GM19463 (cell line): ENCODE results near the gene ADGRF5.

Experiments used
- ATAC-seq: cut with Tn5 transposase; IDR thresholded peaks from one replicate; pipeline ENCODE4 v1.9.1; 2021; ENCODE audit warnings: mild to moderate bottlenecking, moderate library complexity; ENCODE audit not compliant: unreplicated experiment

The ADGRF5 gene, protein sequence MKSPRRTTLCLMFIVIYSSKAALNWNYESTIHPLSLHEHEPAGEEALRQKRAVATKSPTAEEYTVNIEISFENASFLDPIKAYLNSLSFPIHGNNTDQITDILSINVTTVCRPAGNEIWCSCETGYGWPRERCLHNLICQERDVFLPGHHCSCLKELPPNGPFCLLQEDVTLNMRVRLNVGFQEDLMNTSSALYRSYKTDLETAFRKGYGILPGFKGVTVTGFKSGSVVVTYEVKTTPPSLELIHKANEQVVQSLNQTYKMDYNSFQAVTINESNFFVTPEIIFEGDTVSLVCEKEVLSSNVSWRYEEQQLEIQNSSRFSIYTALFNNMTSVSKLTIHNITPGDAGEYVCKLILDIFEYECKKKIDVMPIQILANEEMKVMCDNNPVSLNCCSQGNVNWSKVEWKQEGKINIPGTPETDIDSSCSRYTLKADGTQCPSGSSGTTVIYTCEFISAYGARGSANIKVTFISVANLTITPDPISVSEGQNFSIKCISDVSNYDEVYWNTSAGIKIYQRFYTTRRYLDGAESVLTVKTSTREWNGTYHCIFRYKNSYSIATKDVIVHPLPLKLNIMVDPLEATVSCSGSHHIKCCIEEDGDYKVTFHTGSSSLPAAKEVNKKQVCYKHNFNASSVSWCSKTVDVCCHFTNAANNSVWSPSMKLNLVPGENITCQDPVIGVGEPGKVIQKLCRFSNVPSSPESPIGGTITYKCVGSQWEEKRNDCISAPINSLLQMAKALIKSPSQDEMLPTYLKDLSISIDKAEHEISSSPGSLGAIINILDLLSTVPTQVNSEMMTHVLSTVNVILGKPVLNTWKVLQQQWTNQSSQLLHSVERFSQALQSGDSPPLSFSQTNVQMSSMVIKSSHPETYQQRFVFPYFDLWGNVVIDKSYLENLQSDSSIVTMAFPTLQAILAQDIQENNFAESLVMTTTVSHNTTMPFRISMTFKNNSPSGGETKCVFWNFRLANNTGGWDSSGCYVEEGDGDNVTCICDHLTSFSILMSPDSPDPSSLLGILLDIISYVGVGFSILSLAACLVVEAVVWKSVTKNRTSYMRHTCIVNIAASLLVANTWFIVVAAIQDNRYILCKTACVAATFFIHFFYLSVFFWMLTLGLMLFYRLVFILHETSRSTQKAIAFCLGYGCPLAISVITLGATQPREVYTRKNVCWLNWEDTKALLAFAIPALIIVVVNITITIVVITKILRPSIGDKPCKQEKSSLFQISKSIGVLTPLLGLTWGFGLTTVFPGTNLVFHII (N-terminal part only)

DNA sequence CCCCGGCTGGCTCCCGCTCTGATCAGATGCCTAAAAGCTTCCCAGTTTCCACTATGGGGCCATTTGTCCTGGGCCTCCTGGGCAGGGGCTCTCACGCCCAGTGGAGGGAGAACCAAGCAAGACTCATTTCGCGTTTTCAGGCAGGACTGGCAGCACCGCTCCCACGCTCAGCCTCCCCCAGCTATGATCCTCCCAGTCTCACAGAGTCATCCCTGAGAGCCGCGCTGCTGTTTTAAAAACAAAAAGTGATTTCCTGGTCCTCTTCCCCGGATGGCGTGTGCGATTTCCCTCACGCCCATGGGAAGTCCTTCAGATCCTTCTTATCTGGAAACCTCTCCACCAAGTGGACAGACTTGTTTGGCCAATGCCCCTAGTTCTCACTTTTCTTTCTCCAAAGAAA, at the start of gene ADGRF5:
ADGRF5 (minus strand) TSS at position 208 of the 400 bp plus-strand sequence. CDS start 15,176 bp downstream, outside the sequence.
- no peak for ATAC-seq

DNA sequence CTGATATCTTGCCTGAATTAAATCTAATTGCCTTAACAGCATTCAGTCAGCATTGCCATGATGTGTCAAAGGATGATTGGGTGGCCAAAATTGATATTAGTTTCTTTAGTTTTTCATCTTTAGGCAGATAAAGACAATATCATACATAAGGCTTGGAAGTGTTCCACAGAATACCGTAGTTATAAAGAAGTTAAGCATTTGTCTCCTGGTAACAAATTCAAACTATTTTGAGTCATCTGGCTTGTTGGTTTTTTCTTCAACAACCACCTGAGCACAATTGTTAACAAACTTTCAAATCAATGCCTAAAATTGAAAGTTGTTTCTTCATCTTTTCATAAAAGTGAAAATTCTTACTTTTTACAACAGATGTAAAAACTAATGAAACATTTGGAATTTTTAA, 47.5 kb upstream of the ADGRF5 start:
- no peak for ATAC-seq

DNA sequence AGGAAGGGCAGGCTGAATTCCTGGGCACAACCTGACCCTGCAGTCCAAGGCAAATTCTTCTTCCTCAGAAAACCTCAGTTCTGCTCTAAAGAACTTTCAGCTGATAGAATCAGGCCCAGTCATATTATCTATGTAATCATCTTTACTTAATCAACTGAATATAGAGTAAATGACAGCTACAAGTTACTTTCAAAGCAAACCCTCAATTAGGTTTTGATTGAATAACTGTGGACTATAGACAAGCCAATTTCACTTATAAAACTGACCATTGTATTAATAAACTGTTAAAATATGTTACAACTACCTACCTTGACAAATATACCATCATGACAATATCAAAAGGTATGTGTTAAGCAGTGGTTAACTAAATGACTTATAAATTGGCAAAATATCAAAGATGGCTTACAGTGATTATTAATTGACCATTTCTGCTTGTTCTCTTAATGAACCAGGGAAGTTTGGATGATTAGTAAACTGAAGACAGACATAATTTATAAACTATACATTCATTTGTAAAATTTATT, 46.1 kb upstream of the ADGRF5 start:
- ATAC-seq, result no peak

DNA sequence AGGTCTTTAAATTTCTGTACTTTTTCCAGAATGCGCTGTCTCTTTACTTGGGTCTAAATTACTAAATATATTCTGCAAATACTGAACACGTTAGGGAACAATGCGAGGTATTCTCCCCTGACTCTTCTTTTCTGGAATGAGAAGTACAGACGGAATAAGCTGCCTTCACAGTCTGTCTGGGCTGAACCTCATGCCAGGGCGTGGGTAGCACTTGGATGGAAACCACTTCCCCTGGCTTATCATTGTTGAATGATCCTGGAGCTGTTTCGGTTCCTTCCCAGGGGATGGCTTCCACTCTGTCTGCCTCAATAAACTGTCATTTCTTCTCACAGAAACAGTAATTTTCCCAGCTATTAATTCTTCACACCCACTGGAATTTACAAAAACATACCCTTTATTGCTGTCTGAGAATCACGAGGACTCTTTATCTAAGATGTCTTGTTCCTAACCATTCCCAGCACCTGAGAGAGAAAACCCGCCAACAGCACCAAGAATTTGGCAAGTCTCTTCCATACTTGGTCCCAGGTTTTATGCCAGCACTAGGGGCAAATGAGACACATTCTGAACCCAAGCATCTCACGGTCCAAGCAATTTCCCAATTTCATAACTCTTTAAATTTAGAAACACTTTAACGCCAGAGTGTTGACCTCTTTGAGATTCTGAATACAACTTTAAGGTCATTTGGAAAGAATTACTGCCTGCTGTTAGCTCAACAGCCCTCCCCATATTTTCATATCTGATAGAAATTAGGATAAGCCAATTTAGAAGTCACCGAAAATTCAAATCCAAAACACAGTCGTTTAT, 43.2 kb upstream of the ADGRF5 start:
- ATAC-seq, result no peak

DNA sequence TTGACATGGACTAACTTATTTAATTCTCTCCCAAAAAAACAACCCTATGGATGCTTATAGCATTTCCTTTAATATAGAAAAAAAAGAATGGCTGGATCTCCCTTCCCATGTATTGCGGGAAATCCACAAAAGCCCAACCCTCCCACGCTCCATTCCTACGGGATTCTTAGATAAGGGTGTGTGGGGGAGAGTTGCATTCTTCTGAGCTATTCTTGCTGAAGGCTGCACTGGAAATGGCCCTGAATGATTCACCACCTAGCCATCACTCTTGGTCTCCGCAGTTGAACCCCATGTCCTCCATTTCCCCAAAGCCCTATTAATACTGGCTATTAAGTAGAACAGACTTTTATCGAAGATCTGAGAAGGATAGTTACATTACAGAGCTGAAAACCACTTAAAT, 41.9 kb upstream of the ADGRF5 start:
- no peak for ATAC-seq

DNA sequence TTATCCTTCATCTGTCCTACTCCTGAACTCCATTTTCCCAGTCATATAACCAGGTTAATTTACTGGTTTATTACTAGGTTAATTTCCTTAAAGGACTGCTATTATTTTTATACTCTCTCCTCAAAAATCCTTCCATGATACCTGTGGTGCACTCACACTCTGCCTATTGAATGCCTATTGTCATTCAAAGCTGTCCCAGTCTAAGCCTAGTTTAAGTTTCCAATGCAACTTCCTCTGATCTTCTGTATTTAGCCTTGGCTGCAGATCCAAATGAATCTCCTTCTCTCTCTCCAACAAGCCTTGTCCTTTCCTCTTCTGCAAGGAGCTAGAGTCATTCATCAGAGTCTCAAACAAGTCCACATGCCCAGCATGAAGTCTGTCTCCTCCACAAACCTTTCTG, 41.3 kb upstream of the ADGRF5 start:
- ATAC-seq, result no peak

DNA sequence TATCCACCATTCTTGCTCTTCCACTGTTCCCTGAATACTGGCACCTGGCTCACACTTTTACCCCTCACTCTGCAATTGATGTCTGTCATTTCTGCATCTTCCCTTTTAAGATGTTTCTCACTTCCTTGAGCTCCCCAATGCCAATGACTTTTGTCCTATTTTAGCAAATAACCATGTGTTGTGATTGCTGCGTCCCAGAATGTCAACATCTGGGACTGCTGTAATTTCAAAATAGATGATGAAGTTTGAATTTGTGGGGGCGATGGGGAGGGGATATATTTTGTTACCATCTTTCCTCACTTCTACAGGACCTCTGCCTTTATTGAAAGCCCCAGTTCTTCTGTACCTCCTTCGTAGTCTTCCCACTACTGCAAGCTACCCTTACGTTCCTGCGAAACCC, 40.0 kb upstream of the ADGRF5 start:
- ATAC-seq, result no peak

DNA sequence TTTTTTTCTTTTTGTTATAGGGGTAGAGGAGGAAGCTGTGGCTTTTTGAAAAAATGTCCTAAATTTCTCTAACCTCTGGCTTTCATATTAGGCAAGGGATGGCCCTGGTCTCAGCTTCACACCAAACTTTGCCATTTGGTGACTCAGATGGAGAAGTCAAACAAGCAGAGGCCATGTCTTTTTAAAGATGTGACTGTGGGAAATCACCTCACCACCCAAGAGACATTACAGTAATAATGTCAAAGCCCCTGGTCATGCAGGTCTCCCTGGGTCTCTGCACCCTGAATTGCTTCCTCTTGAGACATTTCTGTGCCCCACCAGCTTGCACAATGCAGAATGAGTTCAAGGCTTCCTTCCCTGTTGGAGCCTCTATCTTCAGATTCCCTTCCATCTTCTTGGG, 39.5 kb upstream of the ADGRF5 start:
- no peak for ATAC-seq

DNA sequence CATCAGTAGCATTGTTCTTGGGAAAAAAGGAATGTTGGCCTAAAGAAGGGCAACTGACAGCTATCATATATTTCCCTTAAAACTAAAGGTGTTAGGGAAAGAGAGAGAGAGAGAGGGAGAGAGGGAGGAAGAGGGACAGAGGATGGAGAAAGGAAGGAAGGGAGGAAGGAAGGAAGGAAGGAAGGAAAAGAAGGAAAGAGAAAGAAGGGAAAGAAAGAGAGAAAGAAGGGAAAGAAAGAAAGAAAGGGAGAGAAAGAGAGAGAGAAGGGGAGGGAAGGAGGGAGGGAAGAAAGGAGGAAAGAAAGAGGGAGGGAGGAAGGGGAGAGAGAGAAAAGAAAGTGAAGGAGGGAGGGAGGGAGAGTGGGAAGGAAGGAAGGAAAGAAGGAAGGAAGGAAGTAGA, 37.7 kb upstream of the ADGRF5 start:
- ATAC-seq, result no peak

DNA sequence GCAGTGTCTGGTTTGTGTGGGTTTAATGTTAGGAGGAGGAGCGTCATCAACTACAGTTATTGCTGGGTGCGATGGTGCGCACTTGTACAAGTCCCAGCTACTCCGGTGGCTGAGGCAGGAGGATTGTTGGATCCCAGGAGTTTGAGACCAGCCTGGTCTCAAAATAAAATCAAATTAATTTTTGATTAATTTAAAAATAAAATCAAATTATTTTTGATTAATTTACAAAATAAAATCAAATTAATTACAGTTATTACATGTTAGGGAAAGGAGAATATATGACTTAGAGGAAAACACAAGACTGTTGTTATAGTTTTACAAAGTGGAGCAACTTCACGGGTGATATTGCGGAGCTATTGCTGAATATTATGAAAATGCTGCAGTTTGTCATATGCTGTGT, 34.7 kb upstream of the ADGRF5 start:
- ATAC-seq, result no peak

DNA sequence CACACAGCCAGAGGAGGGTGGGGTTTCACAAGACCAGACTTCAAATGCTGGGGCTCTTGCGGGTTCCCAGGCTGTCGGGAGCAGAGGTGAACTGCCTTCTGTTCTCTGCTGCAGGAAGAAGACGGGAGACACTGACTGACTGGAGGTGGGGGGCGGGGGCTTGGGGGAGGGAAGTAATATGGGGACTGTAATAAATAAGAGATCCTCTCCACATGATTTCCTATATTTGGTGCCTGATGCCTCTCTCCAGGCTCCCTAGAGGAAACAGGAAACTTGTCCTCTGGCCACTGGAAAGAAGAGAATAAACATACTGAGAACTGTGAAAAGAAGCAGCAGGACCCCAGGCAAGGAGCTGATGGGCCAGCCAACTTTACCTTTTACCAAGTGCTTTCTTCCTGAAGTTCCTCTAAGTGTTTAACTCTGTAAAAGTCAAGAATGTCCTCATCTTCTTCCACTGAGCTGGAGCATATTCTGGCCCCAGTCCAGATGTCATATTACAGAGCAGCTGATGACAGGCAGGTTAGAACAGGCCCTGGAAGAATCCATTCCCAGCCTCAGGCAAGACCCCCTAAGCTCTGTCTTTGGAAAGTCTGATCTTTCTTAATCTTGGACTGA, 33.2 kb upstream of the ADGRF5 start:
- ATAC-seq, result no peak

DNA sequence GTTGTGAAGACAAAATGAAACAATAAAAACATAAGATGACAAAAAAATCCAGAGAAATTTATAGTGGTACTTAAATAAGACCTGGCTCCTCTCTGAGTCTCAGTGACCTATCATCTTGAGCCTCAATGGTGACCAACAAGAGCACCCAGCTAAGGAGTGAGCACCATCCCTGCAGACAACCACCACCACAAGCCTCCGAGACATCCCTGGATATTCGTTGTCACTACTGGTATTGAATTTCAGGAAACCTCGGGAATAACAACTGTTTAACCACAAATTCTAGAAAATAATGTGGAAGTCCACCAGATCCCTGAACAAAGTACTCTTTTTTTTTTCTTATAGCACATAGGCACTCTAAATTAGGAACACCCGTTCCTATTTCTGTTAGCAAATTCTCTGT, 32.2 kb upstream of the ADGRF5 start:
- ATAC-seq, result no peak

DNA sequence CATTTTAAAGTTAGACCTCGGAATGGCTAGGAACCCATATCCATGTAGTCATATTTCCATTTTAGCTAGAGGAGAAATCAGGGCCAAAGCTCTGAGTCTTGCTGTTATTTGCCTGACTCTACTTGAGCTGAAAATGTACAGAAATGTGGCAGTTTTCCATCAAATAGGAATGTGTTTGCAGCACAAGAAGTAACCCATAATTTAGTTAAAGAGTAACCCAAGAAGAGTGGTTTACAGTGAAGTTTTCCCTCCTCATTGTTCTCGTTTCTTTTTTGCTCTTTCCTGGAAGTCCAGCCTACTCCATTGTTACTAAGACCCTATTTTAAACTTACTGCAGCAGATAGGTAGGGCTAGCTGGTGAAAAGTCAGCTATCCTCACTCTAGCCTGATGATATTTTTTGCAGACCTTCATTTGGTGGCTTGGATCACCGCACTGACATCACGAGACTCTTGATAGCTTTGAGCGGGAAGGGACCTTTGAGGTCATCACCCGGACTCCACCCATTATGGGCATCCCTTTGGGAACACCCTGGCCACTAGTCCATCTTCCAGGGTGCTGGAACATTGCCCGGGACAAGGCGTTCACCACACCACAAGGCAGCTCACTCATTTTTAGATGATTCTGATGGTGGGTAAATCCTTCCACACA, 28.0 kb upstream of the ADGRF5 start:
- no peak for ATAC-seq

DNA sequence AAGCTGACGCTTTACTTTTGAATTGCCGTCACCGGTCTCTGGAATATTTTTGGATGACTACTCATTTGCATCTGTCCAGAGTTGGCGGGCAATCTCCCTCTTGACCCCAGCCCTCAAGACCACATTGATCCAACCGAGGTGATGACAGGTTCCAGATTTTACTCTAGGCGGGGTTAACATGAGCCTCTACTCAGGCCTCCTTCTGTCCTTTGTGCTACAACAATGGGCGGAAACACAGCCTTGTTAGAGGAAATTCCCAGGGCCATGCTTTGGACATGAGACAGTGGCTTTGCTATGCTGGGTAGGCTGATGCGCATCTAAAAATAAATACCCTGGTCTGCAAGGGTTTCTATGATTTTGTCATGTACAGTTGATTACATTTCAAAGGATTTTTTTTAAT, 27.0 kb upstream of the ADGRF5 start:
- no peak for ATAC-seq

DNA sequence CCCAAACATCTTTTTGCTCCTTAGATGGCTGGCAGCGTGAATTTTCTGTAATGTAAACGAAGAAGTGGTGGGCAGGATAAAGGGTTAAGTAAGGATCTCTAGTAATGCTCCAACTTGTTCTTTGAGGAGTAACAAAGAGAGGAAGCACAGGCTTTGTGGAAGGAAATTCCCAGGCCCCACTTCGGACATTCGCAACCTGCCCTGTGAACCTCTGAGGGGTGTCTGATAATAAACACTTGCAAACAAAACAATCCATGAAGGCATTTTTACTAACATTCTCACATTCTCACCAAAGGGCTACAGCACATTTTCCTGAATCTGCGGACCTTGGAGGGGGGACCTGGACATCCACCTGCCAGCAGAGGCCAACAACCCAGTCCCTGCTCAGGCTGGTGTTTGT, 25.8 kb upstream of the ADGRF5 start:
- no peak for ATAC-seq

DNA sequence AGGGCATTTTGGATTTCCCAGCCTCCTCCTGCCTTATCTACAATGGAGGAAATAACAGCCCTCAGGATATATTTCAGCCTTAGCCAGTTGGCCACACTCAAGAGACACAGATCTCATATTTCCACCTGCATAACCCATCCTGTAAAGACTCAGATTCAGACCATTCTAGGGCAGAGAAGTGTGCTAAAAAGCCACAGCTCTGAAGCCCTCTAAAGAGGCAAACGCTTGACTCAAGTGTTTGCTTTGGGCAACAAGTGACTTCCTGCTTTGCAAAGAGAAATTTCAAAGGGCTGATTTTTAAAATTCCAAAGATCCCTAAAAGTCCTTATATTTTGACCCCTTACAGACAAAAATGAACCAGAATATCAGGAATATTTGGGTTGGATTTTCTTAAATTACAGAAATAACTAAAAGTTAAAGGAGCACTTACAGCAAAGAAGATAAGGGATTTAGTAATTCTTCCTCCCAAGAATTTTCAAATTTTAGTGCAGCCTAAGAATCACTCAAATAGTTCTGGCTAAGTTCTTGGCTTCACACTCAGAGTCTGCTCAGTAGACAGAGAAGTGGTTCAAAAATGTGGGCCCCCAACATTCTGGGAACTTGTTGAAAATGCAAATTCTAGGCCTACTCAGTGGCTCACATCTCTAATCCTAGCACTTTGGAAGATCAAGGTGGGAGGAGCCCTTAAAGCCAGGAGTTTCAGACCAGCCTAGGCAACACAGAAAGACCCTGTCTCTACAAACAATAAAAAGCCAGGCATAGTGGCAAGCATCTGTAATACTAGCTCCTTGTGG, 18.9 kb upstream of the ADGRF5 start:
- ATAC-seq, result no peak

DNA sequence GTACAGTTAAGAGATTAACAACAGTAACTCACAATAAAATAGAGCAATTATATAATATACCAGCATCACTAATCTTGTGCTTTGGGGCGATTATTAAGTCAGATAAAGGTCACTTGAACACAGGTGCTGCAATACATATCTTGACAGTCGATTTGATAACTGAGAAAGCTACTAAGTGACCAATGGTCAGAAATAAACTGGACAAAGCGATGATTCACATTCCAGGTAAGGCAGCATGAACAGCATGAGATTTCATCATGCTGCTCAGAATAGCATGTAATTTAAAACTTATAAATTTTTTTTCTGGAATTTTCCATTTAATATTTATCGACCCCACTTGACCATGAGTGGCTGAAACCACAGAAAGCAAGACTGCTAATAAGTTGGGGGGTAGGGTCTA, 15.9 kb upstream of the ADGRF5 start:
- ATAC-seq, result no peak

DNA sequence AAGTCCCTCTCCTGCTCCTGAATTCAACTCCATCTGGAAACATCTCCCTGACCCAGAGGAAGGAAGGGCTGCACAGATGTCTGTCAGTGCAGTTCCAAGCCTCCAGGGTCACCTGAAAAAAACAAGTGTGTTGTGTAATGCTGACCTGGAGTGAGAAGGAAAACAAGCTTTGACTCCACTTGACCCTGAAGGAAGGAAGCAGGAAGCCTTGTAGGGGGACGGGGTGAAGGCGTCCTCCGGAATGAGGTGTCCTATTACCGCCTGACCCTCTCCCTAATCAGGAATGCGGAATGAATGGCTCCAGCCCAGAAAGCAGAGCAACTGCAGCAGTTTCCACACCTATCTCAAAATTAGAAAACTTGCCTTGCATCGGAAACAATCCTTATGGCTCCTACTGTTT, 13.9 kb upstream of the ADGRF5 start:
- no peak for ATAC-seq

DNA sequence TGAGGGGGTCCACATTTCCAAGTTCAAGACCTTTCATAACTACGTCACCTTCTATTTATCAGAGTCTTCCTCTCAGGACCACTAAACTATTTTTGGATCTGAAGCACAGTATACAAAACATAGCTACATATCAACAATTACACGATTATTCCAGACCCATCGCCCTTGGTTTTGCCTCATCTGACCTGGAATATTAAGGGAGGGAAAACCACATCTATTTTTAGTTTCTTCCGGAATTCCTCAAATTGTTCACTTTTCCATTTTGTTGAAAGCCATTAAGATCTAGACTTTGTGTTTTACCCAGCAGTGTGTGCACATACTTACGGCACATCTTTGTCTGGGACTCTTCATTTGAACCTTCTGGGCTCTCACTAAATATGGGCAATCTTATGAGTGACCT, 12.0 kb upstream of the ADGRF5 start:
- no peak for ATAC-seq
